Hematopoietic multipotent progenitor cell treated with erythropoietin and hydrocortisone succinate and interleukin-3 and kit ligand, for 15 days (in vitro differentiated cells): ENCODE data around the gene IFNA10.
"Not testable (repeated sequence)": the region's sequence is repeated elsewhere in the genome, so short reads cannot be mapped to it uniquely, and the experiment has no call there.

ENCODE experiments used
- DNase-seq: peaks from one replicate; pipeline ENCODE4 v3.0.0-alpha.2; 2015; ENCODE audit warnings: low spot score

The IFNA10 gene

GRCh38 chr9:21207043-21207442 is at the start of gene IFNA10:
IFNA10 (minus strand) TSS chr9:21207143; CDS start chr9:21207097, 46 bp downstream.
- not testable (repeated sequence) for DNase-seq

- DNase-seq: no peak
These were observed 48.7 kb upstream of the IFNA10 start for GRCh38 chr9:21255538-21256212.

GRCh38 chr9:21252721-21253547 is 46.0 kb upstream of the IFNA10 start:
- no peak for DNase-seq

GRCh38 chr9:21251638-21252037 is 44.7 kb upstream of the IFNA10 start:
- no peak for DNase-seq

- no peak for DNase-seq
These were observed 44.2 kb upstream of the IFNA10 start for GRCh38 chr9:21251190-21251589.

- no peak for DNase-seq
These were observed 37.9 kb upstream of the IFNA10 start for GRCh38 chr9:21244836-21245235.

GRCh38 chr9:21239911-21240310 is 33.0 kb upstream of the IFNA10 start, which contains the start of gene IFNA14:
IFNA14 (minus strand) TSS chr9:21240005; CDS start chr9:21239935, 70 bp downstream.
- no peak for DNase-seq

GRCh38 chr9:21236360-21236714 is 29.4 kb upstream of the IFNA10 start:
- DNase-seq: not testable (repeated sequence)

GRCh38 chr9:21235468-21236359 is 28.8 kb upstream of the IFNA10 start:
- DNase-seq: not testable (repeated sequence)

GRCh38 chr9:21234153-21234687 is 27.3 kb upstream of the IFNA10 start:
- DNase-seq: no peak

GRCh38 chr9:21233258-21233657 is 26.3 kb upstream of the IFNA10 start:
- no peak for DNase-seq

- no peak for DNase-seq
These were observed 21.2 kb upstream of the IFNA10 start, which contains the start of gene IFNA17 for GRCh38 chr9:21228122-21228521. IFNA17 (minus strand) TSS chr9:21228222; CDS start chr9:21228173, 49 bp downstream.

GRCh38 chr9:21217211-21217610 is 10.3 kb upstream of the IFNA10 start, which contains the start of gene IFNA16:
IFNA16 (minus strand) TSS chr9:21217311; CDS start chr9:21217305, 6 bp downstream.
- DNase-seq: not testable (repeated sequence)

- not testable (repeated sequence) for DNase-seq
These were observed 6.7 kb upstream of the IFNA10 start for GRCh38 chr9:21213411-21214326.

- DNase-seq: not testable (repeated sequence)
These were observed 5.2 kb upstream of the IFNA10 start for GRCh38 chr9:21212160-21212559.

GRCh38 chr9:21210782-21211181 is 3.8 kb upstream of the IFNA10 start:
- not testable (repeated sequence) for DNase-seq

GRCh38 chr9:21210311-21210710 is 3.4 kb upstream of the IFNA10 start:
- no peak for DNase-seq

GRCh38 chr9:21205204-21205603 is 1.7 kb downstream of the IFNA10 start:
- DNase-seq: no peak

GRCh38 chr9:21202105-21202504 is 4.8 kb downstream of the IFNA10 start, which contains the start of gene IFNA7:
IFNA7 (minus strand) TSS chr9:21202205; CDS start chr9:21202165, 40 bp downstream.
- not testable (repeated sequence) for DNase-seq
